ENCODE measurements around the gene CEPT1.

DNA sequence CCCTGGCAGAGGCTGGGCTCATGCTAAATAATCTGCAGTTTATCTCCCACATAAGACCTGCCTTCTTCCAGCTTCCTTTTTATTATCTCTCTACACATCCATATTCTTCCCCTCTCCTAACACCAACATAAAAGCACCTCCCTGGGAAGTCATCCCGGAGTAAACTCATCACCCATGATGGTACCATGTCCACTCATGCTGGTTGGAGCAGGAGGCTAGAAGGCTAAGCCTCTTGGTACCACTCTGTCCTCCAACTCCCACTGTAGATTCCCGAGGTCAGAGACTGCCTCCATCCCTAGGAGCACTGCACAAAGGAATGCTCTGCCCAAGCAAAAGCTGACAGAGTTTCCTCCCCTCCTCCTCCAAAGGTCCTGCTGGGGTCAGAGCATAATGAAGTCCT lies 56.2 kb downstream of the CEPT1 start:
- TF ChIP-seq, protein P1, sequence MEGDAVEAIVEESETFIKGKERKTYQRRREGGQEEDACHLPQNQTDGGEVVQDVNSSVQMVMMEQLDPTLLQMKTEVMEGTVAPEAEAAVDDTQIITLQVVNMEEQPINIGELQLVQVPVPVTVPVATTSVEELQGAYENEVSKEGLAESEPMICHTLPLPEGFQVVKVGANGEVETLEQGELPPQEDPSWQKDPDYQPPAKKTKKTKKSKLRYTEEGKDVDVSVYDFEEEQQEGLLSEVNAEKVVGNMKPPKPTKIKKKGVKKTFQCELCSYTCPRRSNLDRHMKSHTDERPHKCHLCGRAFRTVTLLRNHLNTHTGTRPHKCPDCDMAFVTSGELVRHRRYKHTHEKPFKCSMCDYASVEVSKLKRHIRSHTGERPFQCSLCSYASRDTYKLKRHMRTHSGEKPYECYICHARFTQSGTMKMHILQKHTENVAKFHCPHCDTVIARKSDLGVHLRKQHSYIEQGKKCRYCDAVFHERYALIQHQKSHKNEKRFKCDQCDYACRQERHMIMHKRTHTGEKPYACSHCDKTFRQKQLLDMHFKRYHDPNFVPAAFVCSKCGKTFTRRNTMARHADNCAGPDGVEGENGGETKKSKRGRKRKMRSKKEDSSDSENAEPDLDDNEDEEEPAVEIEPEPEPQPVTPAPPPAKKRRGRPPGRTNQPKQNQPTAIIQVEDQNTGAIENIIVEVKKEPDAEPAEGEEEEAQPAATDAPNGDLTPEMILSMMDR (IDR thresholded peaks at IDR 0.05): no peak
- no peak for TF ChIP-seq POLR2A (IDR thresholded peaks at IDR 0.05)
